ENCODE measurements around the gene NECAB2.

DNA sequence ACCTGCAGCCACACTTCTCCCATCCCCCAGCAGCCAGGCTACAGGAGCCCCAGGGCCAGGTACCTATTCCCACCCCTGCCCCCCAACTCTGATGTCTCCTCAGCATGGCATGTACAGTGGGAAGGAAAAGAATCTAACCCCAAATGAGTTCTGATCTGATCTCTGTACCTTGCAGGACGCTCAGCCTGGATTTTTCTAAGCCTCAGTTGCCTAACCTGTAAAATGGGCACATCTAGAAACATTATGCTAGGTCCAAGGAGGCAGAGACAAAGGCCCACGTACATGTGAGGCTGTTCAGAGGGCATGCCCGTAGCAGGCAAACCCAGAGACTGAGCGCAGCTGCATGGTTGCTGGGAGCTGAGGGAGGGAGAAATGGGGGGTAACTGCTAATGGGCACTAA, 39.5 kb downstream of the NECAB2 start:
- TF ChIP-seq, protein P1, sequence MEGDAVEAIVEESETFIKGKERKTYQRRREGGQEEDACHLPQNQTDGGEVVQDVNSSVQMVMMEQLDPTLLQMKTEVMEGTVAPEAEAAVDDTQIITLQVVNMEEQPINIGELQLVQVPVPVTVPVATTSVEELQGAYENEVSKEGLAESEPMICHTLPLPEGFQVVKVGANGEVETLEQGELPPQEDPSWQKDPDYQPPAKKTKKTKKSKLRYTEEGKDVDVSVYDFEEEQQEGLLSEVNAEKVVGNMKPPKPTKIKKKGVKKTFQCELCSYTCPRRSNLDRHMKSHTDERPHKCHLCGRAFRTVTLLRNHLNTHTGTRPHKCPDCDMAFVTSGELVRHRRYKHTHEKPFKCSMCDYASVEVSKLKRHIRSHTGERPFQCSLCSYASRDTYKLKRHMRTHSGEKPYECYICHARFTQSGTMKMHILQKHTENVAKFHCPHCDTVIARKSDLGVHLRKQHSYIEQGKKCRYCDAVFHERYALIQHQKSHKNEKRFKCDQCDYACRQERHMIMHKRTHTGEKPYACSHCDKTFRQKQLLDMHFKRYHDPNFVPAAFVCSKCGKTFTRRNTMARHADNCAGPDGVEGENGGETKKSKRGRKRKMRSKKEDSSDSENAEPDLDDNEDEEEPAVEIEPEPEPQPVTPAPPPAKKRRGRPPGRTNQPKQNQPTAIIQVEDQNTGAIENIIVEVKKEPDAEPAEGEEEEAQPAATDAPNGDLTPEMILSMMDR (IDR thresholded peaks at IDR 0.05 in 4 of 5, conservative IDR thresholded peaks at IDR 0.05 in 1 of 5), result no peak
- TF ChIP-seq POLR2A (IDR thresholded peaks at IDR 0.05), result no peak
